HFF-Myc (cell line): ENCODE measurements around the gene UGGT1.

Experiments used
- DNase-seq: peaks from one replicate; pipeline ENCODE4 v3.0.0-alpha.2; 2011; ENCODE audit warnings: low read depth; ENCODE audit errors: extremely low read depth
- H3K4me3 ChIP-seq: replicated peaks from 2 replicates; pipeline ENCODE4 v1.5.1; 2011; ENCODE audit warnings: low read depth, mild to moderate bottlenecking, control low read depth, low read length
- CTCF ChIP-seq: IDR thresholded peaks from 2 replicates; pipeline ENCODE4 v1.5.1; 2012; ENCODE audit warnings: mild to moderate bottlenecking, low read depth, low read length, control low read depth; ENCODE audit errors: missing control alignments

UGGT1 gene

GRCh38 chr2:128137094-128137616 lies 46.2 kb downstream of the UGGT1 start:
- DNase-seq, result no peak
- no peak for TF ChIP-seq CTCF
- no peak overlapping the region for H3K4me3 ChIP-seq

DNA sequence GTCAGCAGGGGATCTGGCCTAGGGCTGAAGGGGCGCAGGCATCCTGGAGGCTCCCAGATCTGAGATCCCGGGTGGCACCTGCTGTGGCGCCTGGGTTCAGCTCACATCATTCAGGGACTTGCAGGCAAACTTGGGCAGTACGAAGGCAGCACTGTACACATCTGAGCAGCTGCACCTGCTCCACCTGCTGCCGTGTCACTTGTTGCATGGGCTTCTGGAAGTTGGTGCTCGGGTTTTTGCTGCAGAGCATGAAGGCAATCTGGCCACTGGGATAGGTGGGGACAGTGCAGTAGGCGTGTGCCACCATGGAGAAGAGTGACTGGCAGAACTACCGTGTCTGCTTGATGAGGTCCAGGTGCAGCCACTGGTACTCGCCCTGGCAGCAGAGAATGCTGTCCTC lies 48.6 kb downstream of the UGGT1 start:
- no peak for TF ChIP-seq CTCF
- no peak for DNase-seq
- H3K4me3 ChIP-seq, result no peak overlapping the region

DNA sequence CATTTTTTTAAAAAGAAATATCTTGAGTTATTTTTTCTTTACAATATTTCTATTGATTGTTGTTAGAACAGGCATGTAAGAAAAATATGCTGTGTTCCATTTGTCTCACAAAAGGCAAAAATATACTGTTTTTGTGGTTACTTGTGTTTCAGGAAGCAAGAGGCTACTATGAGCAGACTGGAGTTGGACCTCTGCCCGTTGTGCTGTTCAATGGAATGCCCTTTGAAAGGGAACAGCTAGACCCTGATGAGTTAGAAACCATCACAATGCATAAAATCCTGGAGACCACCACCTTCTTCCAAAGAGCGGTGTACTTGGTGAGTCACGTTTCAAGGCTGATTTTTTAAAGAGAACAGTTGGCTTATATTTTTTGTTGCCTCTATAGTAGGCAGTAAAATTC lies 54.7 kb downstream of the UGGT1 start:
- TF ChIP-seq CTCF, result no peak
- H3K4me3 ChIP-seq, result no peak overlapping the region
- no peak for DNase-seq

GRCh38 chr2:128153786-128154185 lies 62.8 kb downstream of the UGGT1 start:
- no peak for DNase-seq
- no peak overlapping the region for H3K4me3 ChIP-seq
- no peak for TF ChIP-seq CTCF

DNA sequence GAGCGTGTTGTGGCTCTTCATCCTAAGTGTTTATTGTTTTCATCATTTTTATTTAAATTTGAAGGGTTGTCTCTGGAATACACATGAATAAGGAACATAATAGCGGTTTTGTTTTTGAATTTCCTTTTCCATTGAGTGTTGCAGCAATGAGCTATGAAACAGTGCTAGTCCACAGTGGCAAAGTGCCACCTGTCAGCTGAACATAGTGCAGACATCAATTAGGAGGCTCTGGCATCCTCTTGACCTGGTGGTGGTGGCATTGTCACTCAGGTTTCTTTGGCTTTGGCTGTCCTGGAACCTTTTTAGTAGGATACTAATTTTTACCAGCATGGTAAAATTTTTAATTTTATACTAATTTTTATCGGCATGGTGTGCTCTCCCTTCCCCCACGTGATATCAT lies 63.2 kb downstream of the UGGT1 start:
- no peak overlapping the region for H3K4me3 ChIP-seq
- DNase-seq, result no peak
- no peak for TF ChIP-seq CTCF

DNA sequence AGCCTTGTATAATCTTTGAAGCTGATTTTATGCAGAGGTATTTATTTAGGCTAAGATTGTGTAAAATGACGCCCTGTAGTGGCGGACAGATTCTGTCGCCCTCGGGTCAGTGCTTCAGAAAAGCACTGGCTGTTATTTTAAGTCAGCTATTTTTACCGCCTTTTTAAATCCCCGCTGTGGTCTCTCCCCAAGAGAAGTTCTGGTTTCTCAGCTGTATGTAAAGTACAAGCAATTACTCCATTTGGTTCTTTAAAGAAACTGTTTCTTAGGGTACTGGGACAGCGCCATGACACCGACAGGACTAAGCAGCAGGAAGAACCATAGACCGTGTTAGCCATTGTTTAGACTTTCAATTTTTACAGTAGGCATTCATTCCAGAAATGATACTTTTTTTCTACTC lies 65.0 kb downstream of the UGGT1 start:
- DNase-seq, result no peak
- no peak overlapping the region for H3K4me3 ChIP-seq
- TF ChIP-seq CTCF, result no peak

- H3K4me3 ChIP-seq, result no peak overlapping the region
- TF ChIP-seq CTCF, result no peak
- DNase-seq, result no peak
These were observed 65.8 kb downstream of the UGGT1 start for GRCh38 chr2:128156812-128157211.
